ENCODE results near the gene LMO7.

DNA sequence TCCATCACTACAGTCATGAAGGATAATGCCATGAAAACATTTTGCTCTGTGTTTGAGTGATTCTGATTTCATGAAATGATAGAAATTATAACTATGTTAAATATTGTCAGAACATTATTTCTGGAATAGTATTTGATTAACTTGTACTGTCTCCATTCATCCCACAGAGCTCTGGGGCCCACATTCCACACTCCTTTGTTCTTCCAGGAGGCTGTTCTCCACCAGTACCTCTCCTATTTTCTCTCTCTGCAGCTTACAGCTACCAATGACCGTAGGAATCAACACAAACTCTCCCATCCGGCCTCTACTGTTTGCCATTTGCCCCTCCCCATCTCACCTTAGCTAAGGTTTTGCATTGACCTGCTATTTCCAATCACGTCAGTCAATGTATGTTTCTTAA, 240.9 kb downstream of the LMO7 start:
- TF ChIP-seq POLR2A (IDR thresholded peaks at IDR 0.05; ENCODE audit: low read length) (no peak), GATA1 (IDR thresholded peaks at IDR 0.05; ENCODE audit: low read depth, low read length) (no peak)

Measured in erythroblast (primary cell).